Measurements from ENCODE around the gene ARHGEF38.

- TF ChIP-seq CTCF (conservative IDR thresholded peaks at IDR 0.05) (no peak), ZFX (IDR thresholded peaks at IDR 0.05) (no peak)
Observed at GRCh38 chr4:105591573-105591972, 39.2 kb downstream of the ARHGEF38 start.

All from C4-2B (cell line).